Brain microvascular endothelial cell (primary cell): Measurements from ENCODE around the gene SMAD6.
A peak's percentile ranks its signal among the peaks of the same experiment; 100 is the strongest.

Experiments
- DNase-seq: peaks from one replicate; pipeline ENCODE4 v3.0.0-alpha.2; 2020
- H3K27ac ChIP-seq: fragments of 250-450 bp; sonication (Bioruptor Pico); 2 replicates; pipeline ENCODE4 v1.5.1; 2020; ENCODE audit warnings: mild to moderate bottlenecking, moderate library complexity
- H3K27me3 ChIP-seq: fragments of 250-450 bp; sonication (Bioruptor Pico); replicated peaks from 2 replicates; pipeline ENCODE4 v1.5.1; 2020; ENCODE audit warnings: mild to moderate bottlenecking
- H3K36me3 ChIP-seq: fragments of 250-450 bp; sonication (Bioruptor Pico); replicated peaks from 2 replicates; pipeline ENCODE4 v1.5.1; 2020; ENCODE audit warnings: mild to moderate bottlenecking
- H3K4me3 ChIP-seq: 2 replicates; pipeline ENCODE4 v1.5.1; 2011; ENCODE audit warnings: low read depth, mild to moderate bottlenecking, control low read depth, low read length, moderate library complexity
- CTCF ChIP-seq: IDR thresholded peaks from 2 replicates; pipeline ENCODE4 v1.5.1; 2011; ENCODE audit warnings: low read depth, mild to moderate bottlenecking, moderate library complexity, low read length, control low read depth, inconsistent platforms; ENCODE audit errors: missing control alignments
- in situ Hi-C: cut with HindIII; loops from 2 replicates; pipeline ENCODE4 v1.10.0; 2017; ENCODE audit warnings: low sequenced_read_pairs, low pct_ligation_motif_present

Gene SMAD6

GRCh38 chr15:66805202-66805885 is 103.3 kb downstream of the SMAD6 start:
- no peaks in the 10 kb centered on the region for H3K27me3 ChIP-seq
- H3K36me3 ChIP-seq: no peaks in the 10 kb centered on the region
- H3K27ac ChIP-seq: no peak overlapping the region
- in situ Hi-C loops: no loop called here
- DNase-seq: no peak
- no peak for TF ChIP-seq CTCF
- H3K4me3 ChIP-seq: no peak overlapping the region

- no peak for TF ChIP-seq CTCF
- Histone ChIP-seq H3K27me3 (no peaks in the 10 kb centered on the region), H3K4me3 (no peak overlapping the region), H3K27ac (no peak overlapping the region), H3K36me3 (no peaks in the 10 kb centered on the region)
- DNase-seq: no peak
- in situ Hi-C loops: no loop called here
Measured at GRCh38 chr15:66808181-66808824, 106.3 kb downstream of the SMAD6 start.

GRCh38 chr15:66809664-66810063 is 107.6 kb downstream of the SMAD6 start:
- no peaks in the 10 kb centered on the region for H3K36me3 ChIP-seq
- in situ Hi-C loops: no loop called here
- no peak for DNase-seq
- H3K27me3 ChIP-seq: no peaks in the 10 kb centered on the region
- no peak overlapping the region for H3K27ac ChIP-seq
- H3K4me3 ChIP-seq: no peak overlapping the region
- no peak for TF ChIP-seq CTCF

- Histone ChIP-seq H3K27me3 (no peaks in the 10 kb centered on the region), H3K36me3 (no peaks in the 10 kb centered on the region), H3K27ac (no peak overlapping the region), H3K4me3 (no peak overlapping the region)
- DNase-seq: peak; percentile 82
- in situ Hi-C loops: no loop called here
- TF ChIP-seq CTCF: no peak
Measured at GRCh38 chr15:66815318-66815717, 113.3 kb downstream of the SMAD6 start.

- in situ Hi-C loops: no loop called here
- Histone ChIP-seq H3K36me3 (no peaks in the 10 kb centered on the region), H3K4me3 (no peak overlapping the region), H3K27ac (no peak overlapping the region), H3K27me3 (no peaks in the 10 kb centered on the region)
- no peak for DNase-seq
- no peak for TF ChIP-seq CTCF
Measured at GRCh38 chr15:66816201-66816600, 114.2 kb downstream of the SMAD6 start.
